ENCODE results near the gene MORC4.

GRCh38 chrX:106903291-106903824 lies 96.7 kb downstream of the MORC4 start, which contains the start of gene RIPPLY1:
- TF ChIP-seq GATA2 (IDR thresholded peaks at IDR 0.05; ENCODE audit: low read depth, low read length) (no peak), GATA3 (IDR thresholded peaks at IDR 0.05; ENCODE audit: low read depth, low read length) (no peak)

All from SH-SY5Y (cell line).